Stimulated activated CD8-positive, alpha-beta memory T cell treated with anti-CD3 and anti-CD28 coated beads, Interleukin-7, amount 100 ng/mL, for 24 hours (primary cell): ENCODE data around the gene MSLN.
A peak's percentile ranks its signal among the peaks of the same experiment; 100 is the strongest.

Source experiments
- DNase-seq: peaks from one replicate; pipeline ENCODE4 v3.0.0-alpha.2; 2020; ENCODE audit warnings: low read depth

The MSLN gene

GRCh38 chr16:776824-777223, 16.3 kb downstream of the MSLN start:
- no peak for DNase-seq

GRCh38 chr16:777826-778225, 17.3 kb downstream of the MSLN start:
- DNase-seq = no peak

GRCh38 chr16:778447-778846, 17.9 kb downstream of the MSLN start:
- DNase-seq = no peak

GRCh38 chr16:778909-779527, 18.5 kb downstream of the MSLN start:
- DNase-seq = no peak

- DNase-seq = no peak
Measured at GRCh38 chr16:779561-779960, 19.0 kb downstream of the MSLN start.

- DNase-seq = no peak
Measured at GRCh38 chr16:780296-780695, 19.8 kb downstream of the MSLN start.

- DNase-seq = no peak
Measured at GRCh38 chr16:781346-782010, 20.9 kb downstream of the MSLN start.

GRCh38 chr16:782258-782657, 21.7 kb downstream of the MSLN start:
- no peak for DNase-seq

GRCh38 chr16:782766-783403, 22.4 kb downstream of the MSLN start:
- DNase-seq = no peak

GRCh38 chr16:783404-784161, 23.0 kb downstream of the MSLN start:
- no peak for DNase-seq

GRCh38 chr16:784431-784830, 23.9 kb downstream of the MSLN start:
- no peak for DNase-seq

GRCh38 chr16:785563-786535, 25.3 kb downstream of the MSLN start:
- peak; percentile 57 for DNase-seq

- no peak for DNase-seq
Measured at GRCh38 chr16:787321-787966, 26.9 kb downstream of the MSLN start.

- DNase-seq = no peak
Measured at GRCh38 chr16:787978-788398, 27.5 kb downstream of the MSLN start, which contains the start of gene RPUSD1. Gene RPUSD1, minus strand, starts transcription at chr16:788381. Its CDS starts 644 bp downstream, at chr16:787737.

GRCh38 chr16:788399-789126, 28.0 kb downstream of the MSLN start, which contains the start of gene CHTF18:
Gene CHTF18, plus strand, starts transcription at chr16:788620. Its CDS starts 65 bp downstream, at chr16:788685.
- peak; percentile 84 for DNase-seq

- DNase-seq = no peak
Measured at GRCh38 chr16:789191-789850, 28.8 kb downstream of the MSLN start.

GRCh38 chr16:790086-790485, 29.6 kb downstream of the MSLN start:
- no peak for DNase-seq

GRCh38 chr16:791131-791530, 30.6 kb downstream of the MSLN start:
- DNase-seq = no peak

GRCh38 chr16:792221-792995, 31.9 kb downstream of the MSLN start:
- DNase-seq = no peak
